Measurements from ENCODE around the gene SMARCC2.
"Not testable (repeated sequence)": the region's sequence is repeated elsewhere in the genome, so short reads cannot be mapped to it uniquely, and the experiment has no call there.

The SMARCC2 gene

DNA sequence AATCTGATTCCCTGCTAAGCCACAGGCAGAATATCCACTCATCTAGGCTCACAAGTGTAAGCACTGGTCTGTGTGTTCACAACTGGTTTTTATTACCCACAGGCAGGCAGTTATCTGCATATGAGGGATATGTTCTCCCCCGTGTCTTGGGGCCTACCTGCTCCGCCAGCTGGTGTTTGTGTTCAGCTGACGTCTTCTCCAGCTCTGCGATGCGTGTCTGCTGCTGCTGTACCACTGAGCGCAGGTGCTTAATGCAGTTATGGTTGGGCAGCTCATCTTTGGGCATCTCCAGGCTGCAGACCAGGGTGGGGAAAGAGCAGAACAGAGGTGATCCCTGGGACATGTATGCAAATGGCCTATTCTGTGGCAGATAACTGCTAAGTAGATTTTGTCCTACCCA lies 18.7 kb upstream of the SMARCC2 start:
- DNase-seq (ENCODE audit: low read depth) = no peak

DNA sequence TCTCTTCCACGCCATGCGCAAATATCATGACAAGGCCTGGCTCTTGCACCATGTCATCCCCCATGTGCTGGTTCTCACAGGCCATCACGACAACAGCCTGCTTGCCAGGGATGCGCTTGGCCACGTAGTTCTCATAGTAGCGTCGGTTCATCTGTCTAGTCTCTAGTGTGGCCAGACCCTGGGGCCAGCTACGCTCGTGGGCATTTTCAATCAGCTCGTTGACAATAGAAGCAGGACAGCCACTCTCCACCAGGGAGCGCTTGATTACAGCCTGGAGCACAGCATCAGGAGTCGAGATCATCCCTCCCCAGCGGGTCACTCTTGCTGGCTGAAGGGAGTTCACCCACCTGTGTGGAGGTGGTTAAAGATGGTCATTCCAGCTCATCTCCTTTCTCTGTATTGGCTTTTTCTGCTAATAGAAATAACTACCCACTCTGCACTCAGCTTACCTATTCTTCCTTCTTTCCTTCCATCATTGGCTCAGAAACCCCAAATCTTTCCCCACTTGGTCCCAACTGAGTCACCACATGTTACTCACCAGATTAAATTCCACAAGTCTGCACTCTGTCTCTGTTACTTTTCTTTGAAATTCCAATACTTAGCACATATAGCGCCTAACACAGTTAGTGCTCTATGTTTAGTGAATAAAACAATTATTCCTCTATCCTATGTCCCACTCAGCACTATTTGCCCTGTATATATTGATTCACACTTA lies 17.3 kb upstream of the SMARCC2 start:
- DNase-seq (ENCODE audit: low read depth) = no peak

DNA sequence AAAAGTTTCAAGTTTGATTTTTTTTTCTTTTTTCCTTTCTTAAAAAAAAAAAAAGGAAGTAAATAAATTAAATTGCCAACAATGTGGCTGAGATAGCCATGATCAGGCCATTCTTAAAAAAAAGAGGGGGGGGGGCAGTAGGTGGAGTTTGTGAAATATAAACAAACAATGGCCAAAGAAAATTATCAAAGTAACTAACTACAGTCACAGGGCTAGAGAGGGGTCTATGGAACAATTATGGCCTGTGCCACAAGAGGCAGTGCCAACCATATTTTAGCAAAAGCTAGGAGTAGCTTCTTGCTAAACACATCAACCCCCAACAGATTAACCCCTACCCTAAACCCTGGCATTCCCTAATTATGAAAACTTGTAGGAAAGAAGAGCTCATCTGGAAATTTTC lies 16.2 kb upstream of the SMARCC2 start:
- no peak for DNase-seq (ENCODE audit: low read depth)

DNA sequence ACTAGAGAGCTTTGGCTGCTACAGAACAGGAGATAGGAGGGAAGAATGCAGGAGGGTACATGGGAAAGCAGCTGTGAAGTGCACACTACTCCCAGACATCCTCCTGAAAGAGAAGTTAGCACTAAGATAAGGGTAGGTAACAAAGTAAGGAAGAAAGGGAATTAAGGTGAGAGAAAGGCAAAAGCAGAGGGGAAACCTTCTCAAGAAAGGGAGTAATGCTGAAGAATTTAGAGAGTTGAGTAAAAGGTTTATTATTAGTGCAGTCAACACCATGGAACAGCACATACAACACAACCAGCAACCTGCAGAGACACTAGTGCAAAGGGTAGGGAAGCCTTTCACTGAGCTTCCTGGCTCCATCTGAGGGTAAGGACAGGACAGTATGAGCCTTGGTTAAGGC lies 15.0 kb upstream of the SMARCC2 start:
- no peak for DNase-seq (ENCODE audit: low read depth)

DNA sequence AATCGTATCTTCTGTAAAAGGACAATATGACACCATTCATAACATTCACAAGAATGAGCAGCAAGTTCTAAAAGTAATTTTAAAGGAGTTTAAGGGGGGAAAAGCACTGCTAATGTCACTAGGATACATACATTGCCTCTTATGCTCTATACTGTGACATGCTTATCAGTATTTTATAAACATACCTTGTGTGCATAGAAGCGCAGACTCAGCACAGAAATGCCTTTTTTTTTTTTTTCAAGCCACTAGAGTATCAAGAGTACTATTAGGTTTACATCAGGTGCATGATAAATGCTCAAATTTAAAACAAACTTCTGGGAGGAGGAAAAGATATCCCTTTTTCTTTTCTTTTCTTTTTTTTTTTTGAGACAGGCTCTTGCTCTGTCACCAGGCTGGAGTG lies 13.6 kb upstream of the SMARCC2 start:
- no peak for DNase-seq (ENCODE audit: low read depth)

DNA sequence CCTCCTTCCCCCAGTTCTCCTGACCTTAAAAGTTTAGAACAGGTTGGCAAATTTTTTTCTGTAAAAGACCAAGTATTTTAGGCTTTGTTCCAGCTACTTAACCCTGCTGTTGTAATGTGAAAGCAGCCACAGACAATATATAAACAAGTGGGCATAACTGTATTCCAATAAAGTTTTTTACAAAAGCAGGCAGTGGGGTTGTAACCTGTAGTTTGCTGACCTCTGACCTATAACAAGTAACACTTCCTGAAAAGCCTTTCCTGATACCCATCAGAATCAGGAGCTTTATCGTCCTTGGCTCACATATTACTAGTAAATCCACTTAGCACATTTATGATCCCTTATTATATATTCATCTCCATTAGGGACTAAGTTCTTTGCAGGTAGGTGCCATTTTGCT lies 13.1 kb upstream of the SMARCC2 start:
- DNase-seq (ENCODE audit: low read depth) = no peak

DNA sequence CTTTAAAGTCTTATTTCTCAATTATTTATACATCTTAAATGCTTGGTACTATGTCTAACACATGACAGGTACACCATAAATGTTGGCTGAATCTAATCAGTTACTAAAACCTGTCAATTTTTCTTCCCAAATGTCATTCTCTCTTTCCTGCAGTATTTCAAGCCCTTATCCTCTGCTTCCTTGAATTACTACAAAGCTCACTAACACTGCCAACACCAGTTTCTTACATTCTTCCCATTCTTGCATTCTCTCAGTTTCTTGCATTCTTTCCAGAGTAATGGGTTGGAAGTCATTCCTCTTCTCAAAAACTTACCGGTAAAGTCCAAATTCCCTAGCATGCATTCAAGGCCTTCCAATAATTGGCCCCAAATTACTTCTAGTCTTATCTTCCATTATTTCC lies 9.6 kb upstream of the SMARCC2 start:
- DNase-seq (ENCODE audit: low read depth) = no peak

DNA sequence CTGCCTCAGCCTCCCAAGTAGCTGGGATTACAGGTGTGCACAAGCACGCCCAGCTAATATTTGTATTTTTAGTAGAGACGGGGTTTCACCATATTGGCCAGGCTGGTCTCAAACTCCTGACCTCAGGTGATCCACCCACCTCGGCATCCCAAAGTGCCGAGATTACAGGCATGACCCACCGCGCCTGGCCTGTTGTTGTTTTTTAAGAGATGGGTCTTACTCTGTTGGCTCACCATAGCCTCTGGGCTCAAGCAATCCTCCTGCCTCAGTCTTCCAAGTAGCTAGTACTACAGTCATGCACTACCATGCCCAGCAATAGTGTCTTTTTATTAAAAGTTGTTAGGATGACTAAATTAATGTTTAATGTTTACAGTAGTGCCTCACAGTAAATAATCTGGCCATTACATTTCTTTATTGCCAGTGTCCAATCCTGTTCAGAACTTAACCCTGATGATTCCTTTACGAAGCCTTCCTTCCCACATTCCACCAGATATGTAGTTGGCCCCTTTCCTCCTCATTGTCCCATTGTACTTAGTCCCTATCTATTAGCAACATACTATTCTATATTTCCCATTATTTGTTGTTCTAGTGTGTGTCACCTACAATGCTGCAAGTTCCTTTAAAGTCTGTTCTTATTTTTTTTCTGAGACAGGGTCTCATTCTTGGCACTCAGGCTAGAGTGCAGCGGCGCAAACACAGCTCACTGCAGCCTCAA lies 8.8 kb upstream of the SMARCC2 start:
- no peak for DNase-seq (ENCODE audit: low read depth)

DNA sequence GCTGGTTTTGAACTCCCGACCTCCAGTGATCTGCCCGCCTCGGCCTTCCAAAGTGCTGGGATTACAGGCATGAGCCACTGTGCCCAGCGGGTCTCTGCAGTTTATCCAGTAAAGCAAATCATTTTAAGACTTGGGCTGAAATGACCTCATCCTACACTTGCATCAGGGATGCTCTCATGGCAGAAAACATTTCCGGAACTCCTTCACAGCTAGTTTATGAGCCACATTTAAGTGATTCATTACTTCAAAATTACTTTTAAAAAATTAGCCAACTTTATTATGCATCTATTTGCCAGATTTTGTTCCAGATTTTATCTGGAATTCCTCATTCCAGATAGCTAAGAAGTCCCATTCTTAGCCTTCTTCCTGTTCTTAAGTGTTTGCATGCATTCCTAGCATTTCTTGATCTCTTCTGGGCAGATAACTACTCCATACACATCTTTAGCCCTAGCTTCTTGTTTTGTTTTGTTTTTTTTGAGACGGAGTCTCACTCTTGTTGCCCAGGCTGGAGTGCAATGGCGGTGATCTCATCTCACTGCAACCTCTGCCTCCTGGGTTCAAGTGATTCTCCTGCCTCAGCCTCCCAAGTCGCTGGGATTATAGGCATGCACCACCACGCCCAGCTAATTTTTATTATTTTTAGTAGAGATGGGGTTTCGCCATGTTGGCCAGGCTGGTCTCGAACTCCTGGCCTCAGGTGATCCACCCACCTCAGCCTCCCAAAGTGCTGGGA lies 7.7 kb upstream of the SMARCC2 start:
- not testable (repeated sequence) for DNase-seq (ENCODE audit: low read depth)

DNA sequence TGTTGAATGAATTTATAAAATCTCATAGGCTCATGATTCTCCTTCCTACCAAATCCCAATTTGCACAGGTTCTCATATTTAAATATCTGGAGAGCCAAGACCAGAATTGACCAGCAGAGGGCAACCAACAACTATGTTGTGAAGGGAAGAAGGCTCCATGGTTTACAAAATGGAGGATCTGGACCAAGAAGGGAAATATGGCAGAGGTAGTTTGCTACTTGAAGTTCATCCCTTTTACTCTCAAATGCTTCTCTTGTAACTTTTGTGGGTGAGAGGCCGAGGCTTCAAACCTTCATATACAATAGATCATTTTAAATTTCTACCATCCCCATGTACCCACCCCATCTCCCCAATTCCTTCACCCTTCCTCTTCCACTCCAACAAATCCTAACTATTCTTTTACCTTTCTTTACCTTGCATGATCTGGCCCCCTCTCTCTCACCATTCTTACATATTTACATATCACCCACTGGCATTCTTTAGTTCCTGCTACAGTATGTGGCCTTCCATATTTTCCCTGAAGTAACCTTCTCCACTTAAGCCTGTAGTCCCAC lies 3.8 kb upstream of the SMARCC2 start:
- DNase-seq (ENCODE audit: low read depth) = no peak

DNA sequence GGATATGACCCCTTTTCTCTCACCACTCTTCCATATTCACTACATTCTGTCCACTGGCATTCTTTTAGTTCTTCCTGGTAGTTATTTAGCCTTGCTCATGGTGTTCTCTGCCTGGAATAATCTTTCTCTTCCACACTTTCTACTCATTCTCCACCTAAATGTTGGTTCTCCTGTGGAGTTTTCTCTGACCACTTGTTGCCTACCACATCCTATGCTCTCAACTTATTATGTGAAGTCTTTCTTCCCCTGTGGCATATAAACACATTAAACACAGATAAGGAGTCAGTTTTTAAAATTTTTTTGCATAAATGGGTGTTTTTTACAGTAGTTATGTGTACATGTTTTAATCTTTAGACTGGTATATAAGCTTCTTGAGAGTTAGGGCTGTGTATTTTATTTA lies 3.3 kb upstream of the SMARCC2 start:
- no peak for DNase-seq (ENCODE audit: low read depth)

DNA sequence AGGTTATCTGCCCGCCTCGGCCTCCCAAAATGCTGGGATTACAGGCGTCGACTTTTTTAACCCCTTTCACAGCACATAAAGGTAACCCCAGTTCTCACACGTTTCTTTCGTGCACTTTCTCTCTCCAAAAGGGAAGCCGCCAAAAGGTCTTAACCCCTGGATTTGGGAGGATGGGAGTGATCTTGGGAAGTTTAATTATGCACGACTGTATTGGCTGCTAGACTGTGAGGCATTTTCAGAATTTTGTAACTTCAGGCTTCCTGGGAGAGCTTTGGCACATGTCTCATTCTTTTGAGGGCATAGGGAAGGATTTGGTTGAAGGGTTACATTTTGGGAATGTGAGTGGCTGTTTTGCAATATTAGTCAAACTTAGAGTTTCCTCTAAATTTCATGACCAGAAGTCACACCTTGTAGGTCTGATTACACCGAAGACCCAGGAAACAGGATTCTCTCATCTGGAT lies 1.4 kb upstream of the SMARCC2 start:
- DNase-seq (ENCODE audit: low read depth) = no peak

DNA sequence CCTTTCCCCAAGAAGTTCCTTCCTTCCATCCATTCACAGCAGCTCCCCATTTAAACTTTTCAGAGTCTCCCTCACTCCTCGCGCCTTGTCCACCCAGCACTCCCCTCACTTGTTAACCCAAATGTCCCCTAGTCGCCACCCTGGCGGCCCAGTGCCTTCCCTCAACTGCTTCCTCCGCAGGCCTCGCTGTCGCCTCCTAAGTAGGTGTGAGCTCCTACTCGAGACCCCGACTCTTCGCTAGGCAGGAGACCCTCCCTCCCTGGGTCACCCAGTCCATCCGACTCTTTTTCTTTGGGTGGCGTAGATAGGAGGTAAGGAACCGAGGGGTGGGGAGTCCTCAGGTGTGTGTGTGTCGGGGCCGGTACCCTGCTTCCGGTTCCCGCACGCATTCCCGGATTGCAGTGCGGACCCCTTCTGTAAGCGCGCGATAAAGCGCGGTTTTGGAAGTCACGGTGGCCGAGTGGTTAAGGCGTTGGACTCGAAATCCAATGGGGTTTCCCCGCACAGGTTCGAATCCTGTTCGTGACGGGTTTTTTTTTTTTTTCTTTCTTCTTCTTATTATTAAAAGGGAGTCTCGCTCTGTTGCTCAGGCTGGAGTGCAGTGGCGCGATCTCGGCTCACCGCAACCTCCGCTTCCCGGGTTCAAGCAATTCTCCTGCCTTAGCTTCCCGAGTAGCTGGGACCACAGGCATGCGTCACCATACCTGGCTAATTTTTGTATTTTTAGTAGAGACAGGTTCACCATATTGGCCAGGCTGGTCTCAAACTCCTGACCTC lies 823 bp upstream of the SMARCC2 start:
- peak; percentile 64 for DNase-seq (ENCODE audit: low read depth)

DNA sequence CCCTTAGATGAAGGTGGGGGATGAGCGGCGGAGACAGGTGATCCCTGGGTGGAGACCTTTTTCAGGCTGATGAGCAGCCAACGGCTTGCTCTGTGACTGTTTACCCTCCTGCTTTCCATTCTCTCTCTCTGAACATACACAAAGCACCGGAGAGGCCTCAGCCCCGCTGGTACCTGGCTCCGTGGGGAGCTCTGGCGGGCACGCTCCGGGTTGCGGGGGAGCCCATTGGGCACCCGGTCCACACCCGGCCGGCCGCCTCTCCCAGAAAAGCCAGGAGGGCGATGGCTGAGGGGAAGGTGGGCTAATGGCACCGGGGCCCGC lies 545 bp downstream of the SMARCC2 start:
- DNase-seq (ENCODE audit: low read depth) = no peak

DNA sequence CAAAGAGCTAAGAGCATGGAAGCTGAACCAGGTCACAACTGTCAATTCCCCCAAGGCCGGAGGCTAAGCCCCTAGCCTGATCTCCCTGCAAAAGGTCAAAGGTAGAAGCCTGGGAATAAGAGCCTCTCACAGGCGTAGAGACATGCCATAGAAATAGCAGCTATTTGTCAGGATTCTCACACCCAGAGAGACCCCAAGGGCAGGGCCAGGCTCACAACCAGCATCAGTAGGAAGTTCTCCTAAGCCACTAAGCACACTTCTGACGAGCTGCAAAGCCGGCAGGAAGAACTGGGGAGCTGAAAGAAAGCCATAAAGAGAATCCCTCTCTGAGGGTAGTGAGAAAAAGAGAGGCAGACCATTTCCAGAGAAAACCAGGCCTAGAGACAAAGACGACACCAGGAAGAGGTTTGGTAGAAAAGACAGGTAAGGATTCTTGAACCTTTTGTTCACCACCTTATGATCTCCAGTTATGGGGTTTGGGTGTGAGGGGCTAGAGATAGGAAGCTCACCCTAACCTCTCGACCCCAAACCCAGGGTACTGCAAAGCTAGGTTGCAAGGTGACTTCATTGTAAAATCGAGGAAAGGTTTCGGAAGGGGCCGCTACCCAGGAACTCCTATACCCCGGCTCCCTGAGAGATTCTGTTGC lies 1.0 kb downstream of the SMARCC2 start:
- no peak for DNase-seq (ENCODE audit: low read depth)

DNA sequence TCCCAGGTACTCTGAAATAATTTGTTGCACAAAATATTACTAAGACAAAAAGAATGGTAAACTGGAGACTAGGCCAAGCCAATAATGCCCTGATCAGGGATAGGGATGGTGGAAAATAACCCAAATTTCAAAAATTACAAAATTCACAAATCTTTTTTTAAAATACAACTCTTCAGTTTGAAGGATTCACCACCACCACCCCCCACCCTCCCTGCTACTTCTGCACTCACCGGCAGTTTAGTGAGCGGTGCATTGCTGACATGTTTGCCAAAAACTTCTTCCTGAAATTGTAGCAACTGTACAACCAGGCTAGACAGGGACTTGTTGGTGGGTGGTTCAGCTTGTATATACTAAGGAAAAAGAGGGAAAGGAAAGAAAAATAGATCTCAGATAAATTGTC lies 2.3 kb downstream of the SMARCC2 start:
- no peak for DNase-seq (ENCODE audit: low read depth)

DNA sequence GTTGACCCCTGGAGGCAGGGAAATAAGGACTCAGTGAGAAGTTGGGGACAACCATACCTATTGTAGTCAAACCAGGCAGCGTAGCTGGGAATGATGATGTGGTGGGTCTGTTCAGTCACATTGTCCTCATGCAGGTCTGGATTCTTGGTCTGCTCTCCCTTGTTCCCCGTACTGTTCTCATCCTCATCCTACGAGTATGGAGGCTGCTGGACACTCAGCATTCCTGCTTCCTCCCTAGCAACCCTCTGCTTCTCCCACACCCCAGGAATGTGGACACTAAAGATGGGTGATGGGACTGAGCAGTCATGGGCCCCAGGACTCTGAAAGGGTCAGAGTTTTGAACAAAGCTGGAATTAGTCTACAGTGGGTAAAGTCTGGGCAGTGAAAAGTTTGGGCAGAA lies 10.9 kb downstream of the SMARCC2 start:
- no peak for DNase-seq (ENCODE audit: low read depth)

DNA sequence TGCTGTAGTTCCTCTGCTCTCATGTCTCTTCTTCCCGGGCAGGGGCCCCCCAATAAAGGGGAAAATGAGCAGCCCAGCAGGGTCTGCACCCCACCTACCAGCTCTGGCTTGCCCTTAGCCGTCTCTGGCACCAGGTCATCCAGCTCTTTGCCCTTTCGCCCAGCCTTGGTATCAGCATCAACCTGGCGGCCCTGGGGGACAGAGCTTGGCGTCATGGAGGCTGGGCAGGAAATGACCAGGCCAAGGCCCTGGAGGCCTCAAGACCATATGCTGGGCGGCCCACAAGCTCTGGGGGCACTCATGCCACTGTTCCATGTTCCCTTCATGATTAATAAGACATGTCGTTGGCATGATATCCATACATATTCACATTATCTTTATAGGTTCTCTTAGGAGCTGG lies 16.4 kb downstream of the SMARCC2 start:
- no peak for DNase-seq (ENCODE audit: low read depth)

DNA sequence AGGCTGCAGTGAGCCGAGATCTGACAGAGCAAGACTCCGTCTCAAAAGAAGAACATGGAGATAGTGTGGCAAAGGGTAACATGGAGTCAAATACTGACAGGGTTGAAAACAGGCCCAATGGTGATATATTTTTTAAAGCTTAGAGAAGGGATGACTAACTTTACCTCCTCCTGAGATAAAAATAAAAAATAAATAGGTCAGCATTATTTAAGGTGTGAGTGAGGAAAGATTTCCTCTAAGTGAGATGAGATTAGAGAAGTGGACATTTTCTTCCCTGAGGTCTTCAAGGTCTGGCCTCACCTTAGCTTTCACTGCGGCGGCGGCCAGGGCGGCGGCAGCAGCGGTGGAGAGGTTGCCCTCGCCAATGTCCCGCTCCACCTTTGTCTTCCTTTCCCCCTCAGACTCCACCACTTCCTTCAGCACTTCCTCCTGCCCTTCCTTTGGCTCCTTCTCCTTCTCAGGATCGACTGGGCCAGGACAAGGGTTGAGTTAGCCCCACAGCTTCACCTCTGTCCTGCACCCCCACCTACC lies 20.0 kb downstream of the SMARCC2 start:
- no peak for DNase-seq (ENCODE audit: low read depth)

DNA sequence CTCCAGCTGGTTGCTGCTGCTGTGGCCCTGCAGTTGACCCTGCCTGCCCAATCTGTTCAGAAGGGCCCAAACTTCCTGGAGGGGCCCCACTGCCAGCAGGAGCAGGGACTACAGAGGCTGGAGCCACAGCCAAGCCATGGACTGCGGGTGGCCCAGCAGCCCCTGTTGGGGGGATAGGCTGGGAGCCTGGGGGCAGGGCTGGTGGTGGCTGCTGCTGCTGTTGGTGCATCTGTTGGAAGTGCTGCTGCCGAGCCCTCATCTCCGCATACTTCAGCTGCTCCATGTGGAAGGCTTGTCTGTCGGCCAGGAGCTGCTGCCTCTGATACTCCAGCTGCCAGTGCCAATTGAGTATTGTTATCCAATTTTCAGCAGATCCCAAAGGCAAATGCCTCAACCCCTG lies 23.9 kb downstream of the SMARCC2 start:
- DNase-seq (ENCODE audit: low read depth) = no peak

DNA sequence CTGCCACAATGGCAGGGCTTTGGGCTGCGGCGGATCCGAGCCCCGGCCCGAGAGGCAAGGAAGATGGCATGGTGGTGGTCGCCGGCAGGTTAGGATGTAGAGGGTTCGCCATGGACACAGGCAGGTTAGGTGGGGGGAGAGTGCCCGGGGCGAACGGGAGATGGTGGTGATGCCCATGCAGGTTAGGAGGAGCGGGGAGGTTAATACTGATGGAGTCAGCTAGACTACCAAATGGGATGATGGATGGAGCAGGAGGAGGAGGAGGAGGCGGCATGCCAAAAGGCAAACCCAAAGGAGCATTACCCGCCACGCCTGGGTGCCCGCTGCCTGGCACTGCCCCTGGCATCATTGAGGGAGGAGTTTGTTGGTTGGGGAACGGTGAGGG lies 24.9 kb downstream of the SMARCC2 start:
- DNase-seq (ENCODE audit: low read depth) = no peak
